Activated CD4-positive, alpha-beta T cell treated with anti-CD3 and anti-CD28 coated beads for 24 hours (primary cell): Measurements from ENCODE around the gene CPLX3.
A peak's percentile ranks its signal among the peaks of the same experiment; 100 is the strongest.

Experiments used
- DNase-seq, 2 donors: peaks; one replicate each; pipeline ENCODE4 v3.0.0-alpha.2; 2020; ENCODE audit warnings: low read depth in 2 of 2

The CPLX3 gene

DNA sequence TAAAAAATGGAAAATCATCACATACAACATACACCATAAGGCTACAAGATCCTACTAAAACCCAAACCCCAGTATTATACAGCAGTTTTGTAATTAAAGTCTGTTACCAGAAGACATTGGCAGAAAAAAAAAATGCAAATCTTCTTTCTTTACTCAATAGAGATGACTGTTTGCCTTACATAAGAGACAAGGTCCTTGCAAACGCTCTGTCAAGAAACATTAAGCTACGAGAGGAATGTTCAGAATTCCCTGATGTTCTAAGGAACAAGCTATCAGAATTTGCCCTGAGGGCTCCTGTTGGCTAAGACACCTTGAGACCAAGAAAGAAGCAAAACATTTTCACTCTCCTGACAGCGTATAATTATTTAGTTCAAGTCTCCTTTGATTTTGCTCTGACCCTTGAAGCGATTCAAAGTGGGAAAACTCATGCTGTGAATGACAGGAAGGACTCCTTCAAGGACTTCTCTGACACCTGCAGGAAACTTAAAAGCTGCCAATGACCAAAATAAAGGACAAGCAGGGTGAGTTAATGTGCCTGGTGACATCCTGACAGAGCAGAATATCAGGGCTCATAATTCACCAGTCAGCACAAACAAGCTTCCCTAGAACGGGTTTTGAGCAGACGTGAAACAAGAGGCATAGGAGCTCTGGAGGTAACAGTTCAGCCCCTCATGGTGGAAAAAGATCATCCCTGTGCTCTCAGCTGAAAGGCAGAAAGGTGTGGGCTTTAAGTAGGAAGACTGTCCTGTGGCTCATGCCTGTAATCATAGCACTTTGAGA, 44.2 kb downstream of the CPLX3 start:
- no peak for DNase-seq

GRCh38 chr15:74872702-74873035, 46.2 kb downstream of the CPLX3 start:
- DNase-seq: no peak

- DNase-seq: peak; percentile 78 to 82
These were observed 46.8 kb downstream of the CPLX3 start, which contains the start of gene SCAMP2 for GRCh38 chr15:74873036-74873755. TSS of gene SCAMP2 (minus strand) at chr15:74873365. CDS start at chr15:74873255, 110 bp downstream.

DNA sequence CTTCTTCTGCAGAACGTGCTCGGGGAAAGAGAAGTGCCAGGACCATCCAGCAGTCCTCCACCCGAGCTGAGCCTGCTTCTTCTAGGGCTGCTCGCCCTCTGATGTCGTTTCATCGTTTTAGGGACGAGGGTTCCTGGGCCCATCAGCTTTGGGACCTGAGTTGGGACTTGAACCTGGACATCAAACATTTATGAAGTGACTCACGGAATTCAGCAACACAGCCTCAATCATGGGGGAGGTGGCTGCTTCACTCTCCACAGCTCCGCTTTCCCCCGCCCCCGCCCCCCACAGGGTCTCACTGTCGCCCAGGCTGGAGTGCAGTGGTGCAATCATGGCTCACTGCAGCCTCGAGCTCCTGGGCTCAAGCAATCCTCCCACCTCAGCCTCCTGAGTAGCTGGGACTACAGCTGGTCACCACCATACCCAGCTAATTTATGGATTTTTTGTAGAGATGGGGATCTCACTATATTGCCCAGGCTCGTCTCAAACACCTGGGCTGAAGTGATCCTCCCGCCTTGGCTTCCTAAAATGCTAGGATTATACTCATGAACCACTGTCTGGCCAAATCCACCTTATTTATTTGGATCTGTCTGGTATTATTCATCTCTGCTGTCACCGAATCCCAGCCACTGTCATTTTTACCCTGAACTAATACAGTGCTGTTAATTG, 47.5 kb downstream of the CPLX3 start:
- no peak for DNase-seq

DNA sequence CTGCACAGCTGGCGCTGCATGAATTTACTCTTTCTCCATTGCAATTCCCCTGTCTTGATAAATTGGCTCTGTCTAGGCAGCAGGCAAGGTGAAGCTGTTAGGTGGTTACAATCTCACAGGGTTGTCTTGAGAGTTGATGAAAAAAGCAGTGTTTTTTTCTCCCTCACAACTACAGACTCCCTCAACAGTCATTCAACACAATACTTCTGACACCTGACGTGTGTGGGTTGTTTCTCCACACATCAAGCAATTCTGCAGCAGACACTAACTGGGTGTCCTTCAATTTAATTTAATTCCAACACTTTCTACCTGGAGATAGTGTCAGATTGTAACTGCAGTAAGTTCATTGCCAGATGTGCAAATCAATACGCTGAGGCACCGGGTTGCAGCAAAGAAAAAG, 51.8 kb downstream of the CPLX3 start:
- no peak for DNase-seq
